ENCODE data around the gene C17orf75.

The C17orf75 gene

GRCh38 chr17:32287804-32288511 is 54.0 kb downstream of the C17orf75 start:
- Histone ChIP-seq H3K27ac (ENCODE audit: low read depth, low read length, poor library complexity, severe bottlenecking) (no peak overlapping the region), H3K4me3 (ENCODE audit: low read depth, low read length, poor library complexity, severe bottlenecking) (no peak overlapping the region), H2AFZ (ENCODE audit: low read length) (no peak overlapping the region), H4K20me1 (ENCODE audit: insufficient read depth, low read length) (no peaks in the 10 kb centered on the region), H3K4me2 (ENCODE audit: low read length) (no peak overlapping the region), H3K9me3 (ENCODE audit: low read length) (no peaks in the 10 kb centered on the region), H3K79me2 (ENCODE audit: insufficient read depth, low read length) (no peaks in the 10 kb centered on the region), H3K9ac (ENCODE audit: low read length) (no peak overlapping the region), H3F3A (ENCODE audit: insufficient read depth, low read length) (no peaks in the 10 kb centered on the region), H3K36me3 (ENCODE audit: insufficient read depth, low read length) (no peaks in the 10 kb centered on the region), H3K4me1 (ENCODE audit: insufficient read depth, low read length, severe bottlenecking) (peaks cover 4% of the 10 kb centered on the region), H3K9me2 (ENCODE audit: low read depth, low read length) (no peaks in the 10 kb centered on the region), H3K27me3 (ENCODE audit: insufficient read depth, low read length) (peaks cover 6% of the 10 kb centered on the region; the same call in 1 of the 2 replicates)
- TF ChIP-seq EZH2 (IDR thresholded peaks at IDR 0.05; ENCODE audit: borderline replicate concordance, low read length): no peak
- TF ChIP-seq CTCF (IDR thresholded peaks at IDR 0.05; ENCODE audit: low read length): no peak

GRCh38 chr17:32286518-32286900 is 55.5 kb downstream of the C17orf75 start:
- no peak overlapping the region for H3K4me3 ChIP-seq (ENCODE audit: low read depth, low read length, poor library complexity, severe bottlenecking)
- H3K9me2 ChIP-seq (ENCODE audit: low read depth, low read length): no peaks in the 10 kb centered on the region
- no peaks in the 10 kb centered on the region for H3K36me3 ChIP-seq (ENCODE audit: insufficient read depth, low read length)
- H3K27me3 ChIP-seq (ENCODE audit: insufficient read depth, low read length): peaks cover 6% of the 10 kb centered on the region; the same call in 1 of the 2 replicates
- no peak overlapping the region for H2AFZ ChIP-seq (ENCODE audit: low read length)
- TF ChIP-seq CTCF (IDR thresholded peaks at IDR 0.05; ENCODE audit: low read length) (no peak), EZH2 (IDR thresholded peaks at IDR 0.05; ENCODE audit: borderline replicate concordance, low read length) (no peak)
- H3K4me1 ChIP-seq (ENCODE audit: insufficient read depth, low read length, severe bottlenecking): no peaks in the 10 kb centered on the region
- H3K79me2 ChIP-seq (ENCODE audit: insufficient read depth, low read length): no peaks in the 10 kb centered on the region
- no peaks in the 10 kb centered on the region for H3K9me3 ChIP-seq (ENCODE audit: low read length)
- H4K20me1 ChIP-seq (ENCODE audit: insufficient read depth, low read length): no peaks in the 10 kb centered on the region
- H3K4me2 ChIP-seq (ENCODE audit: low read length): no peak overlapping the region
- no peak overlapping the region for H3K27ac ChIP-seq (ENCODE audit: low read depth, low read length, poor library complexity, severe bottlenecking)
- H3F3A ChIP-seq (ENCODE audit: insufficient read depth, low read length): no peaks in the 10 kb centered on the region
- no peak overlapping the region for H3K9ac ChIP-seq (ENCODE audit: low read length)

- H3K4me3 ChIP-seq (ENCODE audit: low read depth, low read length, poor library complexity, severe bottlenecking): no peak overlapping the region
- no peaks in the 10 kb centered on the region for H3F3A ChIP-seq (ENCODE audit: insufficient read depth, low read length)
- no peak overlapping the region for H3K9ac ChIP-seq (ENCODE audit: low read length)
- no peaks in the 10 kb centered on the region for H3K4me1 ChIP-seq (ENCODE audit: insufficient read depth, low read length, severe bottlenecking)
- no peaks in the 10 kb centered on the region for H3K9me3 ChIP-seq (ENCODE audit: low read length)
- H3K9me2 ChIP-seq (ENCODE audit: low read depth, low read length): no peaks in the 10 kb centered on the region
- no peak overlapping the region for H3K4me2 ChIP-seq (ENCODE audit: low read length)
- no peak overlapping the region for H3K27ac ChIP-seq (ENCODE audit: low read depth, low read length, poor library complexity, severe bottlenecking)
- H3K27me3 ChIP-seq (ENCODE audit: insufficient read depth, low read length): peaks cover 6% of the 10 kb centered on the region; the same call in 1 of the 2 replicates
- no peaks in the 10 kb centered on the region for H3K79me2 ChIP-seq (ENCODE audit: insufficient read depth, low read length)
- TF ChIP-seq CTCF (IDR thresholded peaks at IDR 0.05; ENCODE audit: low read length) (no peak), EZH2 (IDR thresholded peaks at IDR 0.05; ENCODE audit: borderline replicate concordance, low read length) (no peak)
- no peaks in the 10 kb centered on the region for H3K36me3 ChIP-seq (ENCODE audit: insufficient read depth, low read length)
- H4K20me1 ChIP-seq (ENCODE audit: insufficient read depth, low read length): no peaks in the 10 kb centered on the region
- no peak overlapping the region for H2AFZ ChIP-seq (ENCODE audit: low read length)
These were observed 56.0 kb downstream of the C17orf75 start for GRCh38 chr17:32285746-32286517.
